Measurements from ENCODE around the gene GPR176.

The GPR176 gene

DNA sequence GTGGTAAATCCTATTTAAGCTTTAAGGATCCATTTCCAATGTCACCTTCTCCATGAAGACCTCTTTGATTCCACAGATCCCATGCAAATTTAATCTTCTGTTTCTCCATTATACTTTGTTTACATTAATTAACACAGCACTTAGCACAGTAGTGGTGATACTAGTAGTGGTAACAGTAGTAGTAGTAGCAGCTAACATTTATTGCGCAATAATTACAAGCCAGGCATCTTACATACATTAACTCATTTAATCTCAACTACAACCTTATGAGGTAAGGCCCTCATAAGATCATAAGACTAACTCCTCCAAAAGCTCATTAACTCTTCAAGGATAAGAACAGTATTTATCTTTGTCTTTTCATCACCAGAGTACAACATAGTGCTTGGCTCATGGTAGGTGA, 82.6 kb downstream of the GPR176 start:
- no peak overlapping the region for H3K4me3 ChIP-seq (ENCODE audit: low read length)
- no peak for DNase-seq (ENCODE audit: low read depth)
- TF ChIP-seq, protein P1, sequence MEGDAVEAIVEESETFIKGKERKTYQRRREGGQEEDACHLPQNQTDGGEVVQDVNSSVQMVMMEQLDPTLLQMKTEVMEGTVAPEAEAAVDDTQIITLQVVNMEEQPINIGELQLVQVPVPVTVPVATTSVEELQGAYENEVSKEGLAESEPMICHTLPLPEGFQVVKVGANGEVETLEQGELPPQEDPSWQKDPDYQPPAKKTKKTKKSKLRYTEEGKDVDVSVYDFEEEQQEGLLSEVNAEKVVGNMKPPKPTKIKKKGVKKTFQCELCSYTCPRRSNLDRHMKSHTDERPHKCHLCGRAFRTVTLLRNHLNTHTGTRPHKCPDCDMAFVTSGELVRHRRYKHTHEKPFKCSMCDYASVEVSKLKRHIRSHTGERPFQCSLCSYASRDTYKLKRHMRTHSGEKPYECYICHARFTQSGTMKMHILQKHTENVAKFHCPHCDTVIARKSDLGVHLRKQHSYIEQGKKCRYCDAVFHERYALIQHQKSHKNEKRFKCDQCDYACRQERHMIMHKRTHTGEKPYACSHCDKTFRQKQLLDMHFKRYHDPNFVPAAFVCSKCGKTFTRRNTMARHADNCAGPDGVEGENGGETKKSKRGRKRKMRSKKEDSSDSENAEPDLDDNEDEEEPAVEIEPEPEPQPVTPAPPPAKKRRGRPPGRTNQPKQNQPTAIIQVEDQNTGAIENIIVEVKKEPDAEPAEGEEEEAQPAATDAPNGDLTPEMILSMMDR (conservative IDR thresholded peaks at IDR 0.05; ENCODE audit: low read depth, low read length) = no peak

DNA sequence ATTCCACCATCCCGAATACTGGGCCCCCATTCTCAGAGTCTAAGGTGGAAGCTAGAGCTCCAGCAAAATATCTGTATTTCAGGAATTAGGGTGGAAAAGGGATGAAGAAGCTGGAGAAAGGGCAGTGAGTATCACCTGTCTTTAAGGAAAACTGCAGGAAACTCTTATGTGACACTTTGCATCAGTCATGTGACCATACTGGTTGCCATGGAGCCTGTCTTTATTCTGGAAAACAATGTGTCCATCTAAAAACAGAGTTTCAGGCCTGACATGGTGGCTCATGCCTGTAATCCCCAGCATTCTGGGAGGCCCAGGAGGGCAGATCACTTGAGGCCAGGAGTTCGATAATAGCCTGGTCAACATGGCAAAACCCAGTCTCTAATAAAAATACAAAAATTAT, 84.5 kb downstream of the GPR176 start:
- TF ChIP-seq, protein P1 (conservative IDR thresholded peaks at IDR 0.05; ENCODE audit: low read depth, low read length) = no peak
- DNase-seq (ENCODE audit: low read depth) = no peak
- H3K4me3 ChIP-seq (ENCODE audit: low read length) = no peak overlapping the region

DNA sequence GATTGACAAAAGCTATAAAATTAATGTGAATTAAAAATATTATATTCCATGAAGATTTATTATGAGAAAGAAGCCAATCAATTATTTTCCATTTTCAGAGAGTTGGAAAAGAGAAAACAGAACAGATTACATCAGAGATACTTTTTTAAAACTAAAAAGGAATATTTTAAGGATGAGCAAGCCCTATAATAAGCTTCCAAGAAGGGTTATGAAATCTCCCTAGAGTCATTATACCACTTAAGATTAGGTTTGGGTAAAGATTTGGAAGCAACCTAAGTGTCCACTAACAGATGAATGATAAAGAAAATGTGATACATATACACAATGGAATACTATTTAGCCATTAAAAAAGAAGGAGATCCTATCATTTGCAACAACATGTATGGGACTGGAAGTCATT, 85.8 kb downstream of the GPR176 start:
- no peak overlapping the region for H3K4me3 ChIP-seq (ENCODE audit: low read length)
- no peak for DNase-seq (ENCODE audit: low read depth)
- TF ChIP-seq, protein P1 (conservative IDR thresholded peaks at IDR 0.05; ENCODE audit: low read depth, low read length) = no peak

DNA sequence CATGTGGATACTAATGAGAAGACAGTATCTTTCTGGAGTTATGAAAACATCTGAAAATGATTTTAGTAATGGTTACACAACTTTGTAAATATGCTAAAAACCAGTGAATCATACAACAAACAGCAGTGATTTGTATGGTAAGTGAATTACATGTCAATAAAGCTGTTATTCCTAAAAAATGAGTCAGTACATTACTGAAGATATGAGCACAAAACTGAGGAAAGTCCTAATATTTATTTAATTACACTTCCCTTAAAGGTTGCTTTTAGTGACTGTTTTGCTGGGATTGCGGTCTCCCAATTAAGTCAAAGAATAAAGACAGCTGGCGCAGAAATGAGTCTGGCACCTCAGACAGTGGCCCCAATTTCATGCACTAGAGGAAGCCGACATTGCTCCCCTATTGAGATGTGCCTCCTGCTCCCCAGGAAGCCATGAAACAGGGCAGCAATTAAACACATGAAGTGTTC, 86.5 kb downstream of the GPR176 start:
- H3K4me3 ChIP-seq (ENCODE audit: low read length) = no peak overlapping the region
- DNase-seq (ENCODE audit: low read depth) = no peak
- TF ChIP-seq, protein P1 (conservative IDR thresholded peaks at IDR 0.05; ENCODE audit: low read depth, low read length) = no peak

DNA sequence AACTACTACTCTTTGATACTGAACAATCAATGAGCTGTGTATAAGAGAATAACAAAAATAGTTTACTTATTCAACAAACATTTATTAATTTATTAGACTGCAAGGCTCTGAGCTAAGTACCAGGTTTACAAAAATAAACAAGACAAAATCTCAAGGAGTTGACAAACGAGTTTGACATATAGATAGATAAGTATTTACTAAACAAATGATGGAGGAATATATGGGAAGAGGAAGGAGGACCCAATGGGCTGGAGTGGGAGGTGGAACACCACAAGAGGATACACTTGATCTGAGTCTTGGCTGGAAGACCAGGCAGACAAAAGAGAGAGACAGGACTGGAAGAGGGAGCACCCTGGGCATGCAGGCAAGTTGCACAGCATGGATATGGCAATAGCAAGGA, 89.9 kb downstream of the GPR176 start:
- DNase-seq (ENCODE audit: low read depth) = no peak
- H3K4me3 ChIP-seq (ENCODE audit: low read length) = no peak overlapping the region
- TF ChIP-seq, protein P1 (conservative IDR thresholded peaks at IDR 0.05; ENCODE audit: low read depth, low read length) = no peak

DNA sequence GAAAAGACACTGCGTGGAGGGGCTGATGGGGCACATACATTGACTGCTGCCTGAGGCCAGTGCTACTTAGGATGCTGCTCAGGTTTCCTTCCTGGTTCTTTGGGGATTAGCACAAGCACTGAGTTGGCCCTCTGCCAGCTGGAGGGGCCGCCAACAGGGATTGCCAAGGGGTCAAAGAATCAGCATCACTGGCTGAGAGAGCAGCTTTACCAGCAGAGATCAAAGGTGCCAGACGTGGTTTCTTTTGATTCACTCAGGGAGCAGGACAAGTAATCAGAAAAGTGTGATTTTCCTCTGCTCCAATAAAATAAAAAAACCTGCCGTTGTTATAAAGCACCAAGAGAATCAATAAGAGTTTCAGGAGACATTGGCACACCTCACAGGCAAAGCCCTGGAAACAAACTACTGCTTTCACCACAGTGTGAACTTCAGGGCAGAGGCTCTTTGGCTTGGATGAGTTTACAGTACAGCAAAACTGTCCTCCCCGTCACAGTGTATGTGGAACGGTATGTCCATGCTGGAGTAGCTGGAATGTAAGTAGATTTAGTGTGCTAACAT, 91.6 kb downstream of the GPR176 start:
- DNase-seq (ENCODE audit: low read depth) = peak; percentile 82
- TF ChIP-seq, protein P1 (conservative IDR thresholded peaks at IDR 0.05; ENCODE audit: low read depth, low read length) = no peak
- no peak overlapping the region for H3K4me3 ChIP-seq (ENCODE audit: low read length)

DNA sequence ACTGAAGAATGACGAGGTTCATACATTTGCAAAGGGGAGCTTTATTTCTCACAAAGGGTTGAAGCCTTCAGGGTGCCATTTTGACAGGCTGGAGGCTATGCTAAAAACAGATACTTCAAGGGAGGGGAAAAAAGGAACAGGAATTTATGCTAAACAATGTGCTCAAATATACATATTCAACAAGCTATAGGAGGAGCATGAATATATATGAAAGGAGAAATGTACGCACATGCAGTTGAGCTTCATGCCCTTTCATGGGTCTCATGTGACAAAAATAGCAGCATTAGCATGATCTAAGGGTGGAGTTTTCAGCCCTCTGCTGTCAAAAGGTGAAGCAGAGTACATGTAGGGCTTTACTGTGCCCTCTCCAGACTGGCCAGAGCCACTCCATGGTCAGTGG, 93.1 kb downstream of the GPR176 start:
- DNase-seq (ENCODE audit: low read depth) = no peak
- TF ChIP-seq, protein P1 (conservative IDR thresholded peaks at IDR 0.05; ENCODE audit: low read depth, low read length) = no peak
- no peak overlapping the region for H3K4me3 ChIP-seq (ENCODE audit: low read length)
